Measurements from ENCODE around the gene RPLP1.

RPLP1 gene

GRCh38 chr15:69452692-69453521 is at the start of gene RPLP1:
RPLP1 (plus strand) TSS chr15:69452818; CDS start chr15:69452949, 131 bp downstream.
- DNase-seq = peak; percentile 95

- DNase-seq = no peak
Measured at GRCh38 chr15:69403594-69403993, 49.0 kb upstream of the RPLP1 start.

- DNase-seq = no peak
Measured at GRCh38 chr15:69405110-69405509, 47.5 kb upstream of the RPLP1 start.

- DNase-seq = no peak
Measured at GRCh38 chr15:69407719-69408400, 44.8 kb upstream of the RPLP1 start.

GRCh38 chr15:69408841-69409240 is 43.8 kb upstream of the RPLP1 start:
- DNase-seq = no peak

GRCh38 chr15:69410248-69410874 is 42.3 kb upstream of the RPLP1 start:
- no peak for DNase-seq

GRCh38 chr15:69412274-69412673 is 40.3 kb upstream of the RPLP1 start:
- DNase-seq = no peak

GRCh38 chr15:69412701-69413100 is 39.9 kb upstream of the RPLP1 start:
- no peak for DNase-seq

GRCh38 chr15:69413822-69414700 is 38.6 kb upstream of the RPLP1 start, which contains the start of gene KIF23:
KIF23 (plus strand) TSS chr15:69414349; CDS start chr15:69414466, 117 bp downstream.
- peak; percentile 94 for DNase-seq

- DNase-seq = peak; percentile 23
Measured at GRCh38 chr15:69414701-69415167, 37.9 kb upstream of the RPLP1 start.

GRCh38 chr15:69415381-69415780 is 37.2 kb upstream of the RPLP1 start:
- no peak for DNase-seq

- no peak for DNase-seq
Measured at GRCh38 chr15:69417581-69417980, 35.0 kb upstream of the RPLP1 start.

- no peak for DNase-seq
Measured at GRCh38 chr15:69421498-69421897, 31.1 kb upstream of the RPLP1 start.

GRCh38 chr15:69422336-69422895 is 30.2 kb upstream of the RPLP1 start:
- no peak for DNase-seq

GRCh38 chr15:69424001-69424400 is 28.6 kb upstream of the RPLP1 start:
- DNase-seq = no peak

GRCh38 chr15:69424748-69425413 is 27.7 kb upstream of the RPLP1 start:
- no peak for DNase-seq

GRCh38 chr15:69433831-69434230 is 18.8 kb upstream of the RPLP1 start:
- DNase-seq = no peak

GRCh38 chr15:69434238-69434637 is 18.4 kb upstream of the RPLP1 start:
- no peak for DNase-seq

- DNase-seq = no peak
Measured at GRCh38 chr15:69434679-69435078, 17.9 kb upstream of the RPLP1 start.

GRCh38 chr15:69435985-69436384 is 16.6 kb upstream of the RPLP1 start:
- no peak for DNase-seq

GRCh38 chr15:69436951-69437350 is 15.7 kb upstream of the RPLP1 start:
- no peak for DNase-seq

- DNase-seq = no peak
Measured at GRCh38 chr15:69439623-69440022, 13.0 kb upstream of the RPLP1 start.
